Measurements from ENCODE around the gene AGAP1. TPM values are rescaled to one million over a fixed set of nuclear protein-coding genes. Genes with fewer than 3 reads are reported as not detected.

Gene AGAP1
- total RNA-seq, 1 experiment from 2014 or later: 25.8 TPM

DNA sequence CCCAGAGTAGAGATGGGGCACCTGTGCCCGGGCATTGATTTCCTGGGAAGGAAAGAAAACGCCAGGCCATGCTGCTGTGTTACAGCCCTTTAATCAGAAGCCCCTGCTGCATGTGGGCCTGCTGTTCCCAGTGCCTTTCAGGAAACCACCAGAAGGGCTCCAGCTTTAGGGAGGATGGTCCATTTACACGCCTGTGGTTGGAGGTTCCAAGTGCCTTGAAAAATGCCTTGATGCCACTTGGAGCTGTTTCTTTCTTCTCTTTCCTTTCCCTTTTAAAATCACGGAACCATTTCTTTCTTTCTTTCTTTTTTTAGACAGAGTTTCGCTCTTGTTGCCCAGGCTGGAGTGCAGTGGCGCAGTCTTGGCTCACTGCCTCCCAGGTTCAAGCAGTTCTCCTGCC, 60.5 kb downstream of the AGAP1 start:
- no peak overlapping the region for H2BK15ac ChIP-seq (ENCODE audit: low read depth, low read length)
- no CpG with 5 or more reads among the region's 6 CpGs for WGBS (ENCODE audit: extremely low coverage, insufficient read length, low lambda C conversion rate)
- no peak overlapping the region for H2BK120ac ChIP-seq (ENCODE audit: low read depth, low read length, poor library complexity, severe bottlenecking)
- no peak overlapping the region for H3K27ac ChIP-seq (ENCODE audit: insufficient read length, low read depth, low read length)
- H3K23ac ChIP-seq (ENCODE audit: insufficient read length, low read depth, low read length): no peak overlapping the region
- no peaks in the 10 kb centered on the region for H3K9me3 ChIP-seq (ENCODE audit: control insufficient read depth, low read depth, low read length)
- H3K18ac ChIP-seq (ENCODE audit: insufficient read length, low read depth, low read length): no peak overlapping the region
- Mint-ChIP-seq H3K27ac (no peak overlapping the region; a peak in 1 of 7 replicates), H3K4me1 (peaks cover 29 to 41% of the 10 kb centered on the region in 2 experiments), H3K36me3 (ENCODE audit: insufficient read depth in 1 of 3, low read depth in 3 of 3) (no peaks in the 10 kb centered on the region; a peak in 2 of 7 replicates), H3K27me3 (ENCODE audit: low read depth) (no peaks in the 10 kb centered on the region; the same call in 1 of the 2 replicates), H3K4me3 (no peak overlapping the region), H3K9me3 (no peaks in the 10 kb centered on the region)
- no peak overlapping the region for H2BK20ac ChIP-seq (ENCODE audit: low read depth, low read length, poor library complexity, severe bottlenecking)
- peaks cover 20% of the 10 kb centered on the region; the same call in 1 of the 2 replicates for H3K79me2 ChIP-seq (ENCODE audit: insufficient read depth, low read length)
- no peak overlapping the region for H2AFZ ChIP-seq (ENCODE audit: low read length)
- H2BK12ac ChIP-seq (ENCODE audit: insufficient read length, low read depth, low read length): no peak overlapping the region
- no peak overlapping the region for H4K5ac ChIP-seq (ENCODE audit: insufficient read length, low read depth, low read length)
- H2BK5ac ChIP-seq (ENCODE audit: insufficient read length, low read length): no peak overlapping the region
- H3K4me1 ChIP-seq (ENCODE audit: insufficient read depth, low read length): no peaks in the 10 kb centered on the region; the same call in 1 of the 2 replicates
- no peak overlapping the region for H2AK5ac ChIP-seq (ENCODE audit: insufficient read length, low read length)
- H3K4me2 ChIP-seq (ENCODE audit: insufficient read depth, insufficient read length, low read length): no peak overlapping the region
- no peaks in the 10 kb centered on the region for H3K23me2 ChIP-seq (ENCODE audit: insufficient read length, low read depth, low read length, poor library complexity, severe bottlenecking)
- H3K56ac ChIP-seq (ENCODE audit: insufficient read length, low read depth, low read length): no peak overlapping the region
- H3K4ac ChIP-seq (ENCODE audit: low read depth, low read length): no peak overlapping the region
- H3K14ac ChIP-seq (ENCODE audit: insufficient read depth, low read length): no peak overlapping the region
- no peak for DNase-seq
- TF ChIP-seq, protein P1, sequence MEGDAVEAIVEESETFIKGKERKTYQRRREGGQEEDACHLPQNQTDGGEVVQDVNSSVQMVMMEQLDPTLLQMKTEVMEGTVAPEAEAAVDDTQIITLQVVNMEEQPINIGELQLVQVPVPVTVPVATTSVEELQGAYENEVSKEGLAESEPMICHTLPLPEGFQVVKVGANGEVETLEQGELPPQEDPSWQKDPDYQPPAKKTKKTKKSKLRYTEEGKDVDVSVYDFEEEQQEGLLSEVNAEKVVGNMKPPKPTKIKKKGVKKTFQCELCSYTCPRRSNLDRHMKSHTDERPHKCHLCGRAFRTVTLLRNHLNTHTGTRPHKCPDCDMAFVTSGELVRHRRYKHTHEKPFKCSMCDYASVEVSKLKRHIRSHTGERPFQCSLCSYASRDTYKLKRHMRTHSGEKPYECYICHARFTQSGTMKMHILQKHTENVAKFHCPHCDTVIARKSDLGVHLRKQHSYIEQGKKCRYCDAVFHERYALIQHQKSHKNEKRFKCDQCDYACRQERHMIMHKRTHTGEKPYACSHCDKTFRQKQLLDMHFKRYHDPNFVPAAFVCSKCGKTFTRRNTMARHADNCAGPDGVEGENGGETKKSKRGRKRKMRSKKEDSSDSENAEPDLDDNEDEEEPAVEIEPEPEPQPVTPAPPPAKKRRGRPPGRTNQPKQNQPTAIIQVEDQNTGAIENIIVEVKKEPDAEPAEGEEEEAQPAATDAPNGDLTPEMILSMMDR (conservative IDR thresholded peaks at IDR 0.05): no peak
- H3K79me1 ChIP-seq (ENCODE audit: insufficient read depth, low read depth, low read length, poor library complexity, severe bottlenecking): peaks cover 13% of the 10 kb centered on the region
- H4K20me1 ChIP-seq (ENCODE audit: control insufficient read depth, insufficient read depth, insufficient read length): peaks cover 2% of the 10 kb centered on the region
- no peaks in the 10 kb centered on the region for H3K27me3 ChIP-seq (ENCODE audit: insufficient read depth, low read length)
- H3T11ph ChIP-seq (ENCODE audit: low read length): no peak overlapping the region
- no peak overlapping the region for H4K91ac ChIP-seq (ENCODE audit: insufficient read length, low read depth, low read length)
- H3K9ac ChIP-seq (ENCODE audit: extremely low read depth, insufficient read length, low read length): no peak overlapping the region
- H4K8ac ChIP-seq (replicated peaks; ENCODE audit: insufficient read length, low read depth, low read length): no peak overlapping the region

Measured in H9 (cell line).